ENCODE measurements around the gene AP3S1. TPM values are rescaled to one million over a fixed set of nuclear protein-coding genes. Genes with fewer than 3 reads are reported as not detected.
"Not testable (repeated sequence)": the region's sequence is repeated elsewhere in the genome, so short reads cannot be mapped to it uniquely, and the experiment has no call there.

Gene AP3S1
- total RNA-seq: 10 to 100 TPM; 91.0 to 92.1 TPM
- long read RNA-seq, donor 1, transcript AP3S1-201 (6 exons, 1,730 nt): major isoform, 34 of 38 reads
- long read RNA-seq, donor 1, partial matches to known transcripts: 1 of 38 reads
- long read RNA-seq, donor 1, other reads (novel, unspliced or antisense): 3 of 38 reads
- long read RNA-seq, donor 2, transcript AP3S1-201 (6 exons, 1,730 nt): major isoform, 107 of 135 reads
- long read RNA-seq, donor 2, partial matches to known transcripts: 5 of 135 reads
- long read RNA-seq, donor 2, other reads (novel, unspliced or antisense): 20 of 135 reads

GRCh38 chr5:115841382-115842088 is at the start of gene AP3S1, which contains the start of gene ATG12:
TSS of gene AP3S1 (plus strand) at chr5:115841935. CDS start at chr5:115842038, 103 bp downstream.
TSS of gene ATG12 (minus strand) at chr5:115841565. CDS start at chr5:115841552, 13 bp downstream.
- intact Hi-C loops (cut with DNase I): no loop called here
- DNase-seq (ENCODE audit: low spot score): peak; percentile 96

DNA sequence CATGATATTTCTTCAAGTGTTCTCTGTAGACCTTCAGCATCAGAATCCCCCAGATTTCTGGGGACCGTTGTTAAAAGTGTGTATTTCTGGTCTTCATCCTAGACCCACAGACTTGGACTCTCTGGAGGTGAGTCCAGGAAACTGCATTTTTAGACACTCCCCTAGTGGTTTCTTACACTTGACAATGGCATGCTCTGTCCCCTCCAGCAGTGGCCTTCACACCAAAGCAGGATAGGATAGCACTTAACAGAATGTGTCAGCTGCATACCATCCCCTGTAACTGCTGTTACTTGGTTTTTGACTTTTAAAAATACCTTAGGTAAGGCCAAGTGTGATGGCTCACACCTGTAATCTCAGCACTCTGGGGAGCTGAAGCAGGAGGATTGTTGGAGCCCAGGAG is 46.0 kb upstream of the AP3S1 start:
- DNase-seq (ENCODE audit: low spot score): no peak

GRCh38 chr5:115796656-115797055 is 45.1 kb upstream of the AP3S1 start:
- intact Hi-C loops (cut with DNase I): no loop called here
- DNase-seq (ENCODE audit: low spot score): no peak

More for the DNA sequence above, 46.0 kb upstream of the AP3S1 start:
- intact Hi-C loops (cut with DNase I): no loop called here

DNA sequence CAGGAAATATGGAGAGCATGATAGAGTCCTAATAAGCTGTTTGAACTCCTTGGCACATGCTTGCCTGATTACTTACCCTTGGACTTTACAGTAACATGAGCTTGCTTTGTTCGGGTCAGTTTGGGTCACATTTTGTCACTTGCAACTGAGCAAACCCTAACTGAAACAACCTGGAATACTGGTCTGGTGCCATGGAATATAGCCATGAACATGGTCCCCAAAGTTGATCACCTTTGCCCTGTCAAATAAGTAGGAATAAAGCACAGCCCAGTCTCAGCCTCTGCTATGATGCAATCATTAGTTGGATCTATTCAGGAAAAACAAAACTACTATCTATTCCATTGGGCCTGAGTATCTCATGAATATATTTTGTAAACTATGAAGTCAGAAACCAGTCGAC is 43.5 kb upstream of the AP3S1 start:
- DNase-seq (ENCODE audit: low spot score): no peak
- intact Hi-C loops (cut with DNase I): no loop called here

DNA sequence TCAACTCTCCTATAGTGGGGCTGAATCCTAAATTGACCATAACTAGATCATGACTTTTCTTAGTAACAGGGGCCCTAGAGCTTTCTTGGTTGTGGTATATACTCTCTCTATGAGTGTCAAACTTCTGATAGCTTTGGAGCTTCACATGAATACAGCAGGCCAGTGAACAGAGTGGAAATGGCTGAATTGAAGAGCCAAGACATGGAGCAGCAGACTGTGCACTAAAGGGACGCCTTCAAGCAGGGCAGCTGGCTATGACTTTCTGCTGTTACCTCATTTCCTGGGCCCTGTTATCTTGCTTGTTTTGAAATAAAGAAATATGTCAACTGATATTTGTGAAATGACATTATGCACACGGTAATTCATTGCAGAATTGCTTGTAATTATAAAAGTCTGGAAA is 41.6 kb upstream of the AP3S1 start:
- intact Hi-C loops (cut with DNase I): no loop called here
- no peak for DNase-seq (ENCODE audit: low spot score)

- no peak for DNase-seq (ENCODE audit: low spot score)
- intact Hi-C loops (cut with DNase I): no loop called here
Observed at GRCh38 chr5:115801152-115801551, 40.6 kb upstream of the AP3S1 start.

- DNase-seq (ENCODE audit: low spot score): no peak
- intact Hi-C loops (cut with DNase I): no loop called here
Observed at GRCh38 chr5:115801984-115802383, 39.8 kb upstream of the AP3S1 start.

GRCh38 chr5:115806986-115807653 is 34.6 kb upstream of the AP3S1 start:
- intact Hi-C loops (cut with DNase I): no loop called here
- no peak for DNase-seq (ENCODE audit: low spot score)

DNA sequence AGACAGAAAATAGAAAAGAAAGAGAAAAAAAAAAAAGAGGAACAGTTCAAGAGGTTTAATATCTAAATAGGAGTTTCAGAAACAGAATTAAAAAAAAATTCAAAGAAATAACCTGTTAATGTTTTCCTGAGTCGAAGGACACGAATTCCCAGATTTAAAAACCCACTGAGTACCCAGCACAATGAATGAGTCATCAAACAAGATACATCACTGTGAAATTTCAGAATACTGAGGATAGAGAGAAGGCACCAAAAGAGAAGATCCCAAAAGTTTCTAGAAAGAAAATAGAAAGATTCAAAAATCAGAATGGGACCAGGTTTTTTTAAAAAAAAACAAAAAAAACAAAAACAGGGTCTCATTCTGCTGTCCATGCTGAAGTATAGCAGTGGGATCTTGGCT is 34.1 kb upstream of the AP3S1 start:
- no peak for DNase-seq (ENCODE audit: low spot score)
- intact Hi-C loops (cut with DNase I): no loop called here

DNA sequence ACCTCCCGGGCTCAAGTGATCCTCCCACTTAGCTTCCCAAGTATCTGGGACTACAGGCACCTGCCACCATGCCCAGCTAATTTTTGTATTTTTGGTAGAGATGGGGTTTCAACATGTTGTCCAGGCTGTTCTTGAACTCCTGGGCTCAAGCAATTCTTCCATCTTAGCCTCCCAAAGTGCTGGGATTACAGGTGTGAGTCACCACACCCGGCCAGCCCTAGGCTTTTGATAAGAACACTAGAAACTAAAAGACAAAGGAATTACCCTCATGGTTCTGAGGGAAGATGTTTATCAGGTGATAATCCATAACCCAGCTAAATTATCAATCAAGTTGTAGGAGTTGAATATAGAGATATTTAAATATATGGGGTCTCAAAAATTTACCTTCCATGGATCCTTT is 33.7 kb upstream of the AP3S1 start:
- DNase-seq (ENCODE audit: low spot score); intact Hi-C loops (cut with DNase I): not testable (repeated sequence)

DNA sequence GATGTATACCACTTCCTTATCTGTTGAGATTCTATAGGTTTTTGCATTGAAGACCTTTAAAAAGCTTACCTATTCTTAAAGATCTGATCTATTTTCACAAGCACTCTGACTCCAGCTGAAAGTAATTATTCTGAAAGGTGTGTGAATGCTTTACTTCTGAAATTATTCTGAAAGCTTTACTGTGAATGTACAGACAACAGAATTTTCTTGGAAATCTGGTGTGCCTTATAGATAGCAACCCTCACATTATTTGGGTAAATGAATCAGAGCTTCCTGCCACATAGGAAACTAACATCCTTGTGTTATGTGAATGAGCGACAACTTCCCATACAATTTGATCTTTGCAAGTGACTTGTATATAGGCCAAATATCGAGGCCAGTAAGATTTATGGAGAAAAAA is 31.8 kb upstream of the AP3S1 start:
- no peak for DNase-seq (ENCODE audit: low spot score)
- intact Hi-C loops (cut with DNase I): no loop called here

DNA sequence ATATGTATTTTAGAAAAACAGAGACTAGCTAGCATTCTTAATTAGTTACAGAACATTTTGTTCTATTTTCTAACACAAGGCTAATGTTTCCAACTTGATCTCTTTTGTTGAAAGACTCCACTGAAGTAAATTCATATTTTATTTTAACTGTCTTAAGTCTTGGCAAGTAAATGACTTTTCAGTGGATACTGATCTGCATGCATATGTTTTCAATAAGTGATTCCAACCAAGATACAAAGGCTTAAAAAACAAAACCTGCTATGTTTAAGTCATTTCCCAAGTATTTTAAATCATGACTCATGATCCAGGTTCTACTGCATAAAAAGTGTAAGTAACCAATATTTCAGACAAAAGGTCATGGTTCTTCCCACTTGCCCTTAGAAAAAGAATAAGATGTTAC is 31.0 kb upstream of the AP3S1 start:
- DNase-seq (ENCODE audit: low spot score): no peak
- intact Hi-C loops (cut with DNase I): no loop called here

GRCh38 chr5:115811406-115811805 is 30.3 kb upstream of the AP3S1 start:
- no peak for DNase-seq (ENCODE audit: low spot score)
- intact Hi-C loops (cut with DNase I): no loop called here

GRCh38 chr5:115812372-115812771 is 29.4 kb upstream of the AP3S1 start:
- DNase-seq (ENCODE audit: low spot score): no peak
- intact Hi-C loops (cut with DNase I): no loop called here

DNA sequence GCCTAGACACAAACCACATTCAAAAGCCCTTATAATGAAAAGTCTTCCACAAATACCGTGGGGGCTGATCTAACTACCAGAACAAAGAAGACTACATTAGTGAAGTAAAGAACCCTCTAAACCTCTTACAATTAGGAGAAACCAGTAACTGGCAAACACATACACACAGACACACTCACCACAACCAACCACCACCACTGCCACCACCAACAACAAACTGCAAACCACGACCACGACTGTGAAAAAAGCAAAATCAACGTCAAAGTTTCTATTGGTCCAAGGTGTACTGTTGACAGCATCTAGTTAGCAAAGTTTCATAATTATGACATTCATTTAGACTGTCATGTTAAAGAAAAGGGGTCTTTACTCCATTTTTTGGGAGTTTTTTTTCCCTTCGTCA is 28.0 kb upstream of the AP3S1 start:
- DNase-seq (ENCODE audit: low spot score): no peak
- intact Hi-C loops (cut with DNase I): no loop called here

DNA sequence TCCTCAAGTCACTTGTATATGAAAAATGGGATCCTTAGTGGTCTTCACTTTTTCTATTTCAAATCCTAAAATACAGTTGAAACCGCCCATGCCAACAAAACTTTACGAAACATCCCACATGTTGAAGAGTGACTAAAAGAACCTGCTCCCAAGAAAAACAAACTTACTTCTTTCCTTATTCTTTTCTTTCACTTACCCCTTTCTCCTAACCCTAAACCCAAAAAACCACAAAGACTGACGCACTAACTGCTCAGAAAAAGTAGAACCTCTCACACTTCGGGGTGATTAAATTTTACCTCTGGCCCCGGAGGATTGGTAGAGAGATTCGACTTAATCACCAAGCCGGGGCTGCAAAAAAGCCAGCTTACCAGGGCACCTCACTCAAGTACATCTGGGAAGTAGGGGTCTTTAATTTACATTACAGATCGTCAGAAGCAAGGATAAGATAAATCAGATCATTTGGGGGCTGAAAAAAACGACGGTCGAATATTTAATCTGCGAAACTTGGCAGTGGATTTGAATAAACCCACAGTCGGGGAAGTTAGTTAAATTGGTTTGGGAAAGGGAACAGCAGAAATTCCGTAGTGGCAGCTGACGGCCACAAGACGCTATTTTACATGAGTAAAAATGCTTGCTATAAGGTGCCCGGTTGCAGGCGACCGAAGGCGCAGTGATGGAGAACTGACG is 26.6 kb upstream of the AP3S1 start:
- no peak for DNase-seq (ENCODE audit: low spot score)
- intact Hi-C loops (cut with DNase I): no loop called here

DNA sequence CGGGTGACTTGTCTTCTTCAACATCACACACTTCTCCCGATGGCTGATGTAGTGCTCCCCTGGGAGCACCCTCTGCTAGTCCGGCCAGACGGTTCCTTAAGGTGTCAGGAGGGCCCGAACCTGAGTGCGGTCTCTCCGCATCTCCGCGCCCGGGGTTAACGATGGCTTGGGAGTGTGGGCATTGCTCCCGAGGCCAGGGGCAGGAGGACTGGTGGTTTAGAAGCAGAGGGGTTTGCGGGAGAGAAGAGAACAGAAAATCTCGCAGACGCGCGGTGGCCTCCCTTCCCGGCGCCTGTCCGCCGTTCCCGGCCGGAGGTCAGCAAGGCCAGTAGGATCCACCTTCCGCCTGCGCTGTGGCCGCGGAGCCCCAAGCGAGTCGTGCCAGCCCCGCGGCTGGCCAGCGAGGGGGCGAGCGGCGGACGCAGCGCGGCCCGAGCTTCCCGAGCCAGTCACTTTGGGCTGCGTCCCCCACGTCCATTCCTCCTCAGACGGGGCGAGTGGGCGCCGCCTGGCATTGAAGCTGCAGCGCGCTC is 26.0 kb upstream of the AP3S1 start:
- intact Hi-C loops (cut with DNase I): no loop called here
- DNase-seq (ENCODE audit: low spot score): no peak

DNA sequence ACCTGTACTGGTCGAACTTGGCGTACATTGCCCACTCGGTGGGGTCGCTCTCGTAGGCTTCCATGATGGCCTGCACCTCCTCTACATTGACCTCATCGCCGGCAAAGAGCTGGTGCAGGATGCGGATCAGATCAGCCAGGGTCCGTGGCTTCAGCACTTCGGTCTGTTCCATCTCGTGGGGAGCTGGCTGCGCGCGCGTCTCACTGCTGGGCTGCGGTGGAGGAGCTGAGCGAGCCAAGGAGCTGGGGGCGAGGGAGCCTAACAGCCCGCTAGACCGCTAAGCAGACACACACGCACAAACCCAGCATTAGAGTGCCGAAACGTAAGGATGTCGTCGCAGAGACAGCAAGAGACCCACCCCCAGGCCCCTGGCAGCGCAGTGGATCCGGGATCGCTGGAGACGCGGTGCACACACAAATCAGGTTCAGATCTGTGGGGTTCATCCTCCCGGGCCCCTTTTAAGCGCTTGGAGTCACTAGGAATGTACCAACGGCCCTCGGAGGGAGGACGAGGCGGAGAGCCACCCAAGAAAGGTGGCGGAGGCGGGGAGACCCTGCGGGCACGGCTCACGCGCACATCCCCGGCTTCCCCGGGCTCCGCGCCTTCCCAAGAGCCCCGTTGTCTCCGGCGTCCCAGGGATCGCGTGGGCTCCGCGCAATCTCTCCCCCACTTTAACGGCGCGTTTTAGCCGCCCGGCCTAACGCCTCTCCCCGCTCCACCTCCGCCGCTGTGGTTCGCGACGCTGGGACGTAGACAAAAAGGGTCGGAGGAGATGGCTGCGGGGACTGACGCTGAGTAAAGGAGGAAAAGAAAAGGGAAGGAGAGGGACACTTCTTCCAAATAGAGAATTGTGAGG is 25.3 kb upstream of the AP3S1 start, which contains the start of gene CDO1:
TSS of gene CDO1 (minus strand) at position 434 of the 856 bp plus-strand sequence. CDS start at position 172, 262 bp downstream.
- DNase-seq (ENCODE audit: low spot score): peak; percentile 86
- intact Hi-C loops (cut with DNase I): no loop called here

DNA sequence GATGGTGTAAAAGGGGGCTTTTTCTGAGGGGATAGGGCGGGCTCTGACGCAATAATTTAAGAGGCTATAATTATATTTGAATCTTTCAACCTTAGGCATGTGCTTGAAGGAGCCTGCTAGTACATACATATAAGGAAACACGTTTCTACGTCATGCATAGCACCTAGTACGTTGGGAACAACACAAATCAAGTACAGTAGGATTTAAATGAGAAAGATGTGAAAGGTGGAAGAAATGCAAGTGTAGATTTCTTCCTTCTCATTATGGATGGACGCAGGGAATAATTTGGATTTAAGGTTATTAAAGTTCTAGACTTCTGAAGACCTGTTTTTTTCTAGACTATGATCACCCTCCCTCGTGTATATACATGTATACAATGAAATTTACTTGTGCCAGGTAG is 24.3 kb upstream of the AP3S1 start:
- intact Hi-C loops (cut with DNase I): no loop called here

More for the DNA sequence above, 24.3 kb upstream of the AP3S1 start:
- DNase-seq (ENCODE audit: low spot score): no peak

All from posterior vena cava (tissue), 2 donors.